HepG2 (cell line): ENCODE data around the gene SOBP. TPM values are rescaled to one million over a fixed set of nuclear protein-coding genes. Genes with fewer than 3 reads are reported as not detected.

ENCODE experiments used
- ATF1 ChIP-seq: IDR thresholded peaks from 2 replicates; pipeline ENCODE4 v1.6.1; 2016; ENCODE audit warnings: mild to moderate bottlenecking, control low read depth
- CENPT ChIP-seq: sonication (generic); formaldehyde crosslinking; IDR thresholded peaks from 2 replicates; pipeline ENCODE4 v1.8.0; 2022; ENCODE audit warnings: low read depth, mild to moderate bottlenecking, moderate library complexity, missing genetic modification reagents
- HNRNPH1 ChIP-seq: fragments of 200-400 bp; formaldehyde crosslinking; optimal IDR thresholded peaks from 2 replicates; pipeline ENCODE3; 2017; ENCODE audit warnings: mild to moderate bottlenecking, low read depth, low read length
- MAX ChIP-seq: IDR thresholded peaks from 2 replicates; pipeline ENCODE4 v1.6.1; 2012; ENCODE audit warnings: inconsistent platforms
- MXD4 ChIP-seq: IDR thresholded peaks from 2 replicates; pipeline ENCODE4 v1.6.1; 2016; ENCODE audit warnings: mild to moderate bottlenecking, missing biosample characterization, missing genetic modification reagents
- NCOA2 ChIP-seq: sonication (generic); formaldehyde crosslinking; IDR thresholded peaks from 2 replicates; pipeline ENCODE4 v1.8.0; 2022; ENCODE audit warnings: inconsistent platforms
- SMYD3 ChIP-seq: sonication (generic); formaldehyde crosslinking; IDR thresholded peaks from 2 replicates; pipeline ENCODE4 v1.8.1; 2023; ENCODE audit warnings: mild to moderate bottlenecking, missing genetic modification reagents
- SP4 ChIP-seq: sonication (generic); formaldehyde crosslinking; IDR thresholded peaks from 2 replicates; pipeline ENCODE4 v1.8.1; 2023; ENCODE audit warnings: mild to moderate bottlenecking, missing genetic modification reagents
- SUZ12 ChIP-seq: fragments of 150-350 bp; IDR thresholded peaks from 2 replicates; pipeline ENCODE4 v1.6.1; 2014; ENCODE audit warnings: low read depth, low read length
- TFDP2 ChIP-seq: sonication (generic); formaldehyde crosslinking; IDR thresholded peaks from 2 replicates; pipeline ENCODE4 v1.4.0; 2020; ENCODE audit warnings: missing genetic modification reagents
- THAP9 ChIP-seq: sonication (generic); formaldehyde crosslinking; IDR thresholded peaks from 2 replicates; pipeline ENCODE4; 2020; ENCODE audit warnings: missing genetic modification reagents, mild to moderate bottlenecking, borderline replicate concordance
- TOPORS ChIP-seq: sonication (generic); formaldehyde crosslinking; IDR thresholded peaks from 2 replicates; pipeline ENCODE4 v1.8.0; 2023; ENCODE audit warnings: mild to moderate bottlenecking, missing genetic modification reagents
- ZMYM2 ChIP-seq: sonication (generic); formaldehyde crosslinking; IDR thresholded peaks from 2 replicates; pipeline ENCODE4 v1.8.0; 2022; ENCODE audit warnings: mild to moderate bottlenecking, missing genetic modification reagents
- ZNF367 ChIP-seq: sonication (generic); formaldehyde crosslinking; IDR thresholded peaks from 2 replicates; pipeline ENCODE4 v1.4.0; 2020; ENCODE audit warnings: missing genetic modification reagents, borderline replicate concordance
- ZNF572 ChIP-seq: sonication (generic); formaldehyde crosslinking; IDR thresholded peaks from 2 replicates; pipeline ENCODE4 v1.5.1; 2020; ENCODE audit warnings: mild to moderate bottlenecking, missing genetic modification reagents
- ZNF615 ChIP-seq: sonication (generic); formaldehyde crosslinking; IDR thresholded peaks from 2 replicates; pipeline ENCODE4 v1.5.0; 2020; ENCODE audit warnings: mild to moderate bottlenecking, missing genetic modification reagents, borderline replicate concordance
- ZNF691 ChIP-seq: sonication (generic); formaldehyde crosslinking; IDR thresholded peaks from 2 replicates; pipeline ENCODE4 v1.4.0; 2020; ENCODE audit warnings: missing genetic modification reagents, low read depth, mild to moderate bottlenecking, borderline replicate concordance
- ZSCAN31 ChIP-seq: sonication (generic); formaldehyde crosslinking; IDR thresholded peaks from 2 replicates; pipeline ENCODE4 v1.5.0; 2020; ENCODE audit warnings: low read depth, mild to moderate bottlenecking, missing genetic modification reagents
- polyA plus RNA-seq, 8 experiments: library from polyadenylated mRNA; depleted of rRNA in 3 of 8; stranded (reverse) in 7 of 8; unstranded in 1 of 8; fragments of >200 nt; fragmentation: Illumina TruSeq in 4 of 8; extraction: Trizol in 4 of 8; gene quantifications; 2 replicates each; pipeline versions ENCODE4 v1.2.1 to v1.2.3, GENCODE V29; 2011 to 2016; ENCODE audit warnings: low read depth in 4 of 8, missing spikeins in 1 of 8, mixed read lengths in 1 of 8; ENCODE audit not compliant: insufficient read depth in 1 of 8
- total RNA-seq, 5 experiments: library from RNA; depleted of rRNA; stranded (reverse); fragments of >200 nt; fragmentation: Illumina TruSeq; extraction: Trizol; gene quantifications; 2 replicates each; pipeline ENCODE4 v1.2.3, GENCODE V29; 2016; ENCODE audit warnings: low read depth in 1 of 5
- TF ChIP-seq, protein P1 (sequence below): sonication (generic); formaldehyde crosslinking; IDR thresholded peaks from 2 replicates; pipeline ENCODE4 v1.8.1; 2023; ENCODE audit warnings: mild to moderate bottlenecking, missing genetic modification reagents
- TF ChIP-seq, protein P2 (sequence below): sonication (generic); formaldehyde crosslinking; IDR thresholded peaks from 2 replicates; pipeline ENCODE4 v1.4.0; 2020; ENCODE audit warnings: low read depth, mild to moderate bottlenecking, missing genetic modification reagents
- TF ChIP-seq, protein P3 (sequence below): conservative IDR thresholded peaks from 2 replicates; pipeline ENCODE4 v1.6.1; 2018; ENCODE audit warnings: missing genetic modification reagents

SOBP gene
- total and polyA plus RNA-seq, 2 of the 13 experiments (the other 11 are each of a cell fraction or from before 2014, with no cell fraction given): 1.5 to 6.9 TPM

- no peak for TF ChIP-seq ZNF691
- TF ChIP-seq SMYD3 (CRISPR knock-in tag): no peak
- TF ChIP-seq ZNF367: no peak
- TF ChIP-seq ZSCAN31 (CRISPR knock-in tag): no peak
- TF ChIP-seq TOPORS: no peak
- no peak for TF ChIP-seq CENPT (CRISPR knock-in tag)
- no peak; the same call in 1 of the 2 replicates for TF ChIP-seq TFDP2 (CRISPR knock-in tag)
- TF ChIP-seq ZNF572: no peak
- no peak for TF ChIP-seq SUZ12
- no peak for TF ChIP-seq HNRNPH1
- TF ChIP-seq, protein P1, sequence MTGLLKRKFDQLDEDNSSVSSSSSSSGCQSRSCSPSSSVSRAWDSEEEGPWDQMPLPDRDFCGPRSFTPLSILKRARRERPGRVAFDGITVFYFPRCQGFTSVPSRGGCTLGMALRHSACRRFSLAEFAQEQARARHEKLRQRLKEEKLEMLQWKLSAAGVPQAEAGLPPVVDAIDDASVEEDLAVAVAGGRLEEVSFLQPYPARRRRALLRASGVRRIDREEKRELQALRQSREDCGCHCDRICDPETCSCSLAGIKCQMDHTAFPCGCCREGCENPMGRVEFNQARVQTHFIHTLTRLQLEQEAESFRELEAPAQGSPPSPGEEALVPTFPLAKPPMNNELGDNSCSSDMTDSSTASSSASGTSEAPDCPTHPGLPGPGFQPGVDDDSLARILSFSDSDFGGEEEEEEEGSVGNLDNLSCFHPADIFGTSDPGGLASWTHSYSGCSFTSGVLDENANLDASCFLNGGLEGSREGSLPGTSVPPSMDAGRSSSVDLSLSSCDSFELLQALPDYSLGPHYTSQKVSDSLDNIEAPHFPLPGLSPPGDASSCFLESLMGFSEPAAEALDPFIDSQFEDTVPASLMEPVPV (CRISPR knock-in tag): no peak
- TF ChIP-seq, protein P2, sequence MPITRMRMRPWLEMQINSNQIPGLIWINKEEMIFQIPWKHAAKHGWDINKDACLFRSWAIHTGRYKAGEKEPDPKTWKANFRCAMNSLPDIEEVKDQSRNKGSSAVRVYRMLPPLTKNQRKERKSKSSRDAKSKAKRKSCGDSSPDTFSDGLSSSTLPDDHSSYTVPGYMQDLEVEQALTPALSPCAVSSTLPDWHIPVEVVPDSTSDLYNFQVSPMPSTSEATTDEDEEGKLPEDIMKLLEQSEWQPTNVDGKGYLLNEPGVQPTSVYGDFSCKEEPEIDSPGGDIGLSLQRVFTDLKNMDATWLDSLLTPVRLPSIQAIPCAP: no peak
- no peak for TF ChIP-seq ATF1
- TF ChIP-seq, protein P3, sequence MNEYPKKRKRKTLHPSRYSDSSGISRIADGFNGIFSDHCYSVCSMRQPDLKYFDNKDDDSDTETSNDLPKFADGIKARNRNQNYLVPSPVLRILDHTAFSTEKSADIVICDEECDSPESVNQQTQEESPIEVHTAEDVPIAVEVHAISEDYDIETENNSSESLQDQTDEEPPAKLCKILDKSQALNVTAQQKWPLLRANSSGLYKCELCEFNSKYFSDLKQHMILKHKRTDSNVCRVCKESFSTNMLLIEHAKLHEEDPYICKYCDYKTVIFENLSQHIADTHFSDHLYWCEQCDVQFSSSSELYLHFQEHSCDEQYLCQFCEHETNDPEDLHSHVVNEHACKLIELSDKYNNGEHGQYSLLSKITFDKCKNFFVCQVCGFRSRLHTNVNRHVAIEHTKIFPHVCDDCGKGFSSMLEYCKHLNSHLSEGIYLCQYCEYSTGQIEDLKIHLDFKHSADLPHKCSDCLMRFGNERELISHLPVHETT (CRISPR knock-in tag): no peak
- no peak for TF ChIP-seq THAP9 (CRISPR knock-in tag)
- TF ChIP-seq ZNF615 (CRISPR knock-in tag): no peak
- peak; percentile 68 for TF ChIP-seq MAX
- no peak for TF ChIP-seq SP4 (CRISPR knock-in tag)
- TF ChIP-seq NCOA2: no peak
- TF ChIP-seq ZMYM2 (CRISPR knock-in tag): no peak
- no peak for TF ChIP-seq MXD4 (CRISPR knock-in tag)
Measured at GRCh38 chr6:107488875-107489635, 862 bp upstream of the SOBP start (continued).
